22Rv1 (cell line): ENCODE measurements around the gene AADACL3.

ENCODE experiments used
- CTCF ChIP-seq: fragments of 450-650 bp; IDR thresholded peaks from 2 replicates; pipeline ENCODE4 v1.5.1; 2017; ENCODE audit warnings: mild to moderate bottlenecking
- ZFX ChIP-seq: fragments of 450-650 bp; IDR thresholded peaks from 2 replicates; pipeline ENCODE4 v1.6.1; 2017; ENCODE audit warnings: antibody characterized with exemption, borderline replicate concordance

DNA sequence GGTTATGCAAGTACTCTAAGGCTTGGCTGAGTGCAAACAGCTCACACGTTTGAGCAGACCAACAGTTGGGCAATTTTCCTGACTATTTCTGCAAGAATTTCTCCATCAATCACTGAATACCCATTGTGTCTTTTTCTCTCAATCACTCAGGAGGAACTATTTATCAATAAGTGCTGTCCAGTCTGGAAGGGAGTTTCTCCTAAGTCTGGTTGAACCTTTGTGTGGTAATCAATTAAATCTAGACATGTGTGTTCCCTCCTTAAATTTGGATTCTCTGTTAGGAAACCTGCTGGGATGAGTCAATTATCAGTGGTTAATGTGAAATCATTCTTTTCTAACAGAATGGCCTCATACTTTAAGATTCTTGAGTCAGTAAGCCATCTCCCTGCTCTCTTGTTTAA lies 6.8 kb upstream of the AADACL3 start:
- TF ChIP-seq CTCF (no peak), ZFX (no peak)
